GM18502 (cell line): ENCODE measurements around the gene TICAM1.
"Not testable (repeated sequence)": the region's sequence is repeated elsewhere in the genome, so short reads cannot be mapped to it uniquely, and the experiment has no call there.

Experiments used
- ATAC-seq: cut with Tn5 transposase; IDR thresholded peaks from one replicate; pipeline ENCODE4 v1.9.1; 2021; ENCODE audit warnings: mild to moderate bottlenecking; ENCODE audit not compliant: unreplicated experiment, poor library complexity

TICAM1 gene

GRCh38 chr19:4845975-4846374, 14.5 kb upstream of the TICAM1 start:
- not testable (repeated sequence) for ATAC-seq

- ATAC-seq, result no peak
Observed at GRCh38 chr19:4844348-4845179, 13.1 kb upstream of the TICAM1 start.

GRCh38 chr19:4843647-4843965, 12.1 kb upstream of the TICAM1 start:
- ATAC-seq, result no peak

- ATAC-seq, result no peak
Observed at GRCh38 chr19:4839192-4839591, 7.7 kb upstream of the TICAM1 start.

- ATAC-seq, result no peak
Observed at GRCh38 chr19:4832776-4833175, 1.3 kb upstream of the TICAM1 start.

- not testable (repeated sequence) for ATAC-seq
Observed at GRCh38 chr19:4831979-4832340, 448 bp upstream of the TICAM1 start.

- ATAC-seq, result no peak
Observed at GRCh38 chr19:4830768-4831265, 695 bp downstream of the TICAM1 start.

GRCh38 chr19:4830332-4830731, 1.2 kb downstream of the TICAM1 start:
- no peak for ATAC-seq

- no peak for ATAC-seq
Observed at GRCh38 chr19:4829001-4829712, 2.4 kb downstream of the TICAM1 start.

- no peak for ATAC-seq
Observed at GRCh38 chr19:4823577-4823976, 7.9 kb downstream of the TICAM1 start.

- not testable (repeated sequence) for ATAC-seq
Observed at GRCh38 chr19:4822354-4822753, 9.2 kb downstream of the TICAM1 start.

GRCh38 chr19:4821265-4821664, 10.2 kb downstream of the TICAM1 start:
- ATAC-seq, result no peak

GRCh38 chr19:4817467-4818277, 13.8 kb downstream of the TICAM1 start:
- ATAC-seq, result no peak

- no peak for ATAC-seq
Observed at GRCh38 chr19:4816950-4817278, 14.6 kb downstream of the TICAM1 start.

- no peak for ATAC-seq
Observed at GRCh38 chr19:4816202-4816949, 15.1 kb downstream of the TICAM1 start.

- no peak for ATAC-seq
Observed at GRCh38 chr19:4815426-4816201, 15.9 kb downstream of the TICAM1 start.

GRCh38 chr19:4814625-4815425, 16.7 kb downstream of the TICAM1 start:
- no peak for ATAC-seq

GRCh38 chr19:4811328-4812131, 20.0 kb downstream of the TICAM1 start:
- ATAC-seq, result no peak
